Ishikawa (cell line): ENCODE results near the gene GAB2.

Experiments used
- CEBPB ChIP-seq: IDR thresholded peaks from 2 replicates; pipeline ENCODE4 v1.6.1; 2012
- EGR1 ChIP-seq: IDR thresholded peaks from 2 replicates; pipeline ENCODE4 v1.6.1; 2012
- EP300 ChIP-seq: IDR thresholded peaks from 2 replicates; pipeline ENCODE4 v1.6.1; 2012; ENCODE audit warnings: borderline replicate concordance
- TCF12 ChIP-seq: IDR thresholded peaks from 2 replicates; pipeline ENCODE4 v1.6.1; 2012; ENCODE audit warnings: low read depth
- ZBTB7A ChIP-seq: IDR thresholded peaks from 2 replicates; pipeline ENCODE4 v1.6.1; 2012; ENCODE audit warnings: low read depth
- TF ChIP-seq, protein P1 (sequence below): IDR thresholded peaks from 2 replicates; pipeline ENCODE4 v1.6.1; 2012; ENCODE audit warnings: low read depth, mild to moderate bottlenecking
- TF ChIP-seq, protein P2 (sequence below): IDR thresholded peaks from 2 replicates; pipeline ENCODE4 v1.6.1; 2012

DNA sequence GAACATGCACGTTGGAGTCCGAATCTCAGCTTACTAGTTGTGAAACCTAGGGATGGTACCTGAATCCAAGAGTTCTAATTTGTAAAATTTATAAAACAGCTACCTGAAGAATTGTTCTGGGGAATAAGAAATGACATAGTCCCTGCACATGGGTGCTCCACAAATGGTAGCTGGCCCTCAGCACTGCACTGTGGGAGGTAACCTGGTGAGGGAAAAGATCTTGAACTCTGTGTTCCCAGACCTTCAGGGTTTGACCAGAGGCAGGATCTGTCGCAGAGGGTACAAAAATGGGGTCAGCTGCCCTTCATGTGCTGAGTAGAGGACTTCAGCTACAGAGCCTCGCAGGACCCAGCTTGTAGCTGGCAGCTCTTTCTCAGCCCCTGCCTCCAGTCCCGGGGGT is 155.4 kb downstream of the GAB2 start:
- TF ChIP-seq EGR1 (no peak), EP300 (no peak), ZBTB7A (no peak), TCF12 (no peak), CEBPB (no peak)
- TF ChIP-seq, protein P1, sequence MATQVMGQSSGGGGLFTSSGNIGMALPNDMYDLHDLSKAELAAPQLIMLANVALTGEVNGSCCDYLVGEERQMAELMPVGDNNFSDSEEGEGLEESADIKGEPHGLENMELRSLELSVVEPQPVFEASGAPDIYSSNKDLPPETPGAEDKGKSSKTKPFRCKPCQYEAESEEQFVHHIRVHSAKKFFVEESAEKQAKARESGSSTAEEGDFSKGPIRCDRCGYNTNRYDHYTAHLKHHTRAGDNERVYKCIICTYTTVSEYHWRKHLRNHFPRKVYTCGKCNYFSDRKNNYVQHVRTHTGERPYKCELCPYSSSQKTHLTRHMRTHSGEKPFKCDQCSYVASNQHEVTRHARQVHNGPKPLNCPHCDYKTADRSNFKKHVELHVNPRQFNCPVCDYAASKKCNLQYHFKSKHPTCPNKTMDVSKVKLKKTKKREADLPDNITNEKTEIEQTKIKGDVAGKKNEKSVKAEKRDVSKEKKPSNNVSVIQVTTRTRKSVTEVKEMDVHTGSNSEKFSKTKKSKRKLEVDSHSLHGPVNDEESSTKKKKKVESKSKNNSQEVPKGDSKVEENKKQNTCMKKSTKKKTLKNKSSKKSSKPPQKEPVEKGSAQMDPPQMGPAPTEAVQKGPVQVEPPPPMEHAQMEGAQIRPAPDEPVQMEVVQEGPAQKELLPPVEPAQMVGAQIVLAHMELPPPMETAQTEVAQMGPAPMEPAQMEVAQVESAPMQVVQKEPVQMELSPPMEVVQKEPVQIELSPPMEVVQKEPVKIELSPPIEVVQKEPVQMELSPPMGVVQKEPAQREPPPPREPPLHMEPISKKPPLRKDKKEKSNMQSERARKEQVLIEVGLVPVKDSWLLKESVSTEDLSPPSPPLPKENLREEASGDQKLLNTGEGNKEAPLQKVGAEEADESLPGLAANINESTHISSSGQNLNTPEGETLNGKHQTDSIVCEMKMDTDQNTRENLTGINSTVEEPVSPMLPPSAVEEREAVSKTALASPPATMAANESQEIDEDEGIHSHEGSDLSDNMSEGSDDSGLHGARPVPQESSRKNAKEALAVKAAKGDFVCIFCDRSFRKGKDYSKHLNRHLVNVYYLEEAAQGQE: no peak
- TF ChIP-seq, protein P2, sequence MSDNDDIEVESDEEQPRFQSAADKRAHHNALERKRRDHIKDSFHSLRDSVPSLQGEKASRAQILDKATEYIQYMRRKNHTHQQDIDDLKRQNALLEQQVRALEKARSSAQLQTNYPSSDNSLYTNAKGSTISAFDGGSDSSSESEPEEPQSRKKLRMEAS: no peak
